Gastrocnemius medialis (tissue), 4 donors: Measurements from ENCODE around the gene ZNF853. TPM values are rescaled to one million over a fixed set of nuclear protein-coding genes. Genes with fewer than 3 reads are reported as not detected.

Experiments
- ATAC-seq, 2 donors: fragments of 150-250 bp; one replicate each; pipeline ENCODE4 v1.9.1; 2016
- DNase-seq, 2 donors: peaks; one replicate each; pipeline ENCODE4 v3.0.0-alpha.2; 2019
- H3K27ac ChIP-seq, 4 donors: fragments of 200-600 bp; sonication (generic); 1 replicate in 1 of 4; 2 replicates in 3 of 4; pipeline ENCODE4 v1.5.1; 2016 to 2018; ENCODE audit warnings: mild to moderate bottlenecking in 2 of 4, moderate library complexity in 1 of 4
- H3K27me3 ChIP-seq, 3 donors: fragments of 200-600 bp; sonication (generic) in 2 of 3; 1 replicate in 1 of 3; 2 replicates in 2 of 3; pipeline versions ENCODE4 v1.5.1 to v1.6.0; 2016 to 2019; ENCODE audit warnings: mild to moderate bottlenecking in 1 of 3, moderate library complexity in 1 of 3
- H3K36me3 ChIP-seq, 2 donors: fragments of 200-600 bp; sonication (generic) in 1 of 2; one replicate each; pipeline ENCODE4 v1.5.1; 2017 to 2018
- H3K4me1 ChIP-seq, 2 donors: fragments of 200-600 bp; sonication (generic) in 1 of 2; one replicate each; pipeline ENCODE4 v1.5.1; 2016 to 2017; ENCODE audit warnings: mild to moderate bottlenecking in 2 of 2
- H3K4me3 ChIP-seq, 4 donors: fragments of 200-600 bp; sonication (generic) in 3 of 4; 1 replicate in 1 of 4; 2 replicates in 3 of 4; pipeline ENCODE4 v1.5.1; 2016 to 2019; ENCODE audit warnings: mild to moderate bottlenecking in 2 of 4
- H3K9me3 ChIP-seq, 3 donors: fragments of 200-600 bp; sonication (generic) in 2 of 3; 1 replicate in 1 of 3; 2 replicates in 2 of 3; pipeline ENCODE4 v1.5.1; 2016 to 2019
- CTCF ChIP-seq, 5 experiments: fragments of 450-650 bp in 3 of 5; fragments of 200-600 bp in 2 of 5; sonication (generic) in 2 of 5; IDR thresholded peaks in 4 of 5; conservative IDR thresholded peaks in 1 of 5; 1 replicate in 4 of 5; 2 replicates in 1 of 5; pipeline ENCODE4 v1.5.1; 2016 to 2019; ENCODE audit warnings: antibody characterized with exemption in 5 of 5, mild to moderate bottlenecking in 3 of 5, moderate library complexity in 3 of 5
- POLR2A ChIP-seq, 2 donors: fragments of 450-650 bp; IDR thresholded peaks; one replicate each; pipeline ENCODE4 v1.6.1; 2017; ENCODE audit warnings: antibody characterized with exemption in 2 of 2, mild to moderate bottlenecking in 2 of 2, moderate library complexity in 2 of 2
- in situ Hi-C, 4 donors: fragments of 200-750 bp; cut with MboI; loops; one replicate each; pipeline versions ENCODE4 v1.15.0 to v1.8.0; 2017; ENCODE audit warnings: low sequenced_read_pairs in 4 of 4
- intact Hi-C: fragments of 100-400 bp; cut with DNase I; formaldehyde crosslinking; loops from one replicate; pipeline ENCODE4 v1.15.1; 2023; ENCODE audit warnings: low total_unique reads
- total RNA-seq, 4 donors: library from RNA; depleted of rRNA; stranded (reverse); fragments of >200 nt; gene quantifications; one replicate each; pipeline versions ENCODE4 v1.1.0 to v1.2.3, GENCODE V29; 2016

The ZNF853 gene
- total RNA-seq, 4 donors from 2014 or later, result 9.5 to 21.6 (median 13.0) TPM

DNA sequence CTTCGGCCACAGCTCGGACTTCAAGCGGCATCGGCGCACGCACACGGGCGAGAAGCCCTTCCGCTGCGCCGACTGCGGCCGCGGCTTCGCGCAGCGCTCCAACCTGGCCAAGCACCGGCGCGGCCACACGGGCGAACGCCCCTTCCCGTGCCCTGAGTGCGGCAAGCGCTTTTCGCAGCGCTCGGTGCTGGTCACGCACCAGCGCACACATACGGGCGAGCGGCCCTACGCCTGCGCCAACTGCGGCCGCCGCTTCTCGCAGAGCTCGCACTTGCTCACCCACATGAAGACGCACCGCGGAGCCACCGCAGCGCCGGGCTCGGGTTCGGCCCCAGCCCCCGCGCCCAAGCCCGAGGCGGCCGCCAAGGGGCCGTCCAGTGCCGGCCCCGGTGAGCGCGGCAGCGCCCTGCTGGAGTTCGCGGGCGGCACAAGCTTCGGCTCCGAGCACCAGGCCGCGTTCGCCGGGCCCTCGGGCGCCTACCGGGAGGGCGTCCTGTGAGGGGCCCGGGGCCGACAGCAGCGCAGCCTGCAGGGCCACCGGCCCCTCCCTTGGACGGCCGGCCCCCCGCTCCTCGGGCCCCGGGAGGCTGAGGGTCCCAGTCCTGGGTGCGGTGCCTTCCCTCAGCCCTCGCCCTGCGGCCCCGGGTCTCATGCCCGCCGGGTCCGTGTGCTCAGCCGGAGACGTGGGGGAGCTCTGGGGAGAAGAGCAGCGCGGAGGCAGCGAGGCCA is 38.9 kb downstream of the ZNF853 start:
- in situ Hi-C loops, result no loop called here
- ATAC-seq (no peak), DNase-seq (no peak)

GRCh38 chr7:6654842-6655610 is 39.6 kb downstream of the ZNF853 start:
- no peaks in the 10 kb centered on the region for H3K4me1 ChIP-seq
- in situ Hi-C loops, result no loop called here
- peaks cover 0 to 35% of the 10 kb centered on the region in 2 donors for H3K36me3 ChIP-seq
- TF ChIP-seq CTCF (IDR thresholded peaks at IDR 0.05 in 4 of 5, conservative IDR thresholded peaks at IDR 0.05 in 1 of 5), result no peak
- TF ChIP-seq POLR2A (IDR thresholded peaks at IDR 0.05), result no peak
- DNase-seq (no peak), ATAC-seq (no peak)
- no peaks in the 10 kb centered on the region for H3K9me3 ChIP-seq
- no peak overlapping the region for H3K27ac ChIP-seq
- no peaks in the 10 kb centered on the region for H3K27me3 ChIP-seq
- no peak overlapping the region for H3K4me3 ChIP-seq
- intact Hi-C loops, result no loop called here

More for the DNA sequence above, 38.9 kb downstream of the ZNF853 start:
- Histone ChIP-seq H3K27ac (no peak overlapping the region), H3K27me3 (no peaks in the 10 kb centered on the region), H3K9me3 (no peaks in the 10 kb centered on the region), H3K36me3 (peaks cover 0 to 38% of the 10 kb centered on the region in 2 donors), H3K4me1 (no peaks in the 10 kb centered on the region), H3K4me3 (no peak overlapping the region)
- intact Hi-C loops, result no loop called here
- TF ChIP-seq CTCF (IDR thresholded peaks at IDR 0.05 in 4 of 5, conservative IDR thresholded peaks at IDR 0.05 in 1 of 5) (no peak), POLR2A (IDR thresholded peaks at IDR 0.05) (no peak)

GRCh38 chr7:6655636-6656385 is 40.4 kb downstream of the ZNF853 start:
- in situ Hi-C loops, result no loop called here
- peaks cover 0 to 28% of the 10 kb centered on the region in 2 donors for H3K36me3 ChIP-seq
- no peaks in the 10 kb centered on the region for H3K9me3 ChIP-seq
- no peak overlapping the region for H3K27ac ChIP-seq
- TF ChIP-seq CTCF (IDR thresholded peaks at IDR 0.05 in 4 of 5, conservative IDR thresholded peaks at IDR 0.05 in 1 of 5), result no peak
- TF ChIP-seq POLR2A (IDR thresholded peaks at IDR 0.05), result no peak
- H3K4me1 ChIP-seq, result no peaks in the 10 kb centered on the region
- intact Hi-C loops, result no loop called here
- DNase-seq (no peak), ATAC-seq (no peak)
- no peak overlapping the region for H3K4me3 ChIP-seq
- peaks cover 0 to 4% (median 0%) of the 10 kb centered on the region in 3 donors for H3K27me3 ChIP-seq

DNA sequence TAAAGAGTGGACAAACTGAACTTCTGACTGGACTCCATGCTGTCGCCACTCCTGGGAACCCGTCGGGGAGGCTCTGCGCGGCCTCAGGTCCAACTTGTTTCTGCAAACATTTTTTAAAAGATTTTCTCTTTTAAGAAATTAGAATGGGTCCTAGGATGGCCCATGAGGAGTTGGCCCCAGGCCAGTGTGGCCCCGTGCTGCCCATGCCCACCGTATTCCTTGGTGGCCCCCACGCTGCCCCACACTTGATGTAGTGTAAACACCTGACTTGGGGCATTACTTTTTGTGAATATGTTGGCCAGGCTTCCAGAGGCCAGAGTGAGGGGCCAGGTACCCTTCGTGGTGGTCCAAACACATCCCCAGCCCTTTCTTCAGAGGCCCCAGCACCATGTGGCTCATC is 41.0 kb downstream of the ZNF853 start:
- DNase-seq (no peak), ATAC-seq (no peak)
- intact Hi-C loops, result no loop called here
- Histone ChIP-seq H3K9me3 (no peaks in the 10 kb centered on the region), H3K27me3 (peaks cover 0 to 4% (median 2%) of the 10 kb centered on the region in 3 donors), H3K4me1 (no peaks in the 10 kb centered on the region), H3K36me3 (peaks cover 0 to 24% of the 10 kb centered on the region in 2 donors), H3K27ac (no peak overlapping the region), H3K4me3 (no peak overlapping the region)
- in situ Hi-C loops, result no loop called here
- TF ChIP-seq POLR2A (IDR thresholded peaks at IDR 0.05) (no peak), CTCF (IDR thresholded peaks at IDR 0.05 in 4 of 5, conservative IDR thresholded peaks at IDR 0.05 in 1 of 5) (no peak)
